Hepatocyte (in vitro differentiated cells): ENCODE measurements around the gene ZBTB20. TPM values are rescaled to one million over a fixed set of nuclear protein-coding genes. Genes with fewer than 3 reads are reported as not detected.

Experiments used
- DNase-seq: peaks from one replicate; pipeline ENCODE4 v3.0.0-alpha.2; 2016; ENCODE audit warnings: low spot score
- H2AFZ ChIP-seq: fragments of 200-600 bp; sonication (generic); 2 replicates; pipeline ENCODE4 v1.6.0; 2016; ENCODE audit warnings: antibody characterized with exemption, mild to moderate bottlenecking
- H3K27ac ChIP-seq: fragments of 200-600 bp; sonication (generic); 2 replicates; pipeline ENCODE4 v1.5.1; 2016; ENCODE audit warnings: mild to moderate bottlenecking
- H3K27me3 ChIP-seq: fragments of 200-600 bp; sonication (generic); 2 replicates; pipeline ENCODE4 v1.6.1; 2016
- H3K36me3 ChIP-seq: fragments of 200-600 bp; sonication (generic); replicated peaks from 2 replicates; pipeline ENCODE4 v1.5.1; 2016; ENCODE audit warnings: low read depth; ENCODE audit not compliant: insufficient read depth
- H3K4me1 ChIP-seq: fragments of 200-600 bp; sonication (generic); 2 replicates; pipeline ENCODE4 v1.5.1; 2016; ENCODE audit warnings: mild to moderate bottlenecking, moderate library complexity; ENCODE audit not compliant: insufficient read depth
- H3K4me2 ChIP-seq: fragments of 200-600 bp; sonication (generic); 2 replicates; pipeline ENCODE4 v1.6.0; 2016
- H3K4me3 ChIP-seq: fragments of 200-600 bp; sonication (generic); 2 replicates; pipeline ENCODE4 v1.5.1; 2016; ENCODE audit warnings: mild to moderate bottlenecking
- H3K79me2 ChIP-seq: fragments of 200-600 bp; sonication (generic); 2 replicates; pipeline ENCODE4 v1.6.0; 2017; ENCODE audit warnings: mild to moderate bottlenecking
- H3K9me2 ChIP-seq: fragments of 200-600 bp; sonication (generic); replicated peaks from 2 replicates; pipeline ENCODE4 v1.6.0; 2017; ENCODE audit warnings: mild to moderate bottlenecking; ENCODE audit not compliant: insufficient read depth
- H3K9me3 ChIP-seq: fragments of 200-600 bp; sonication (generic); 2 replicates; pipeline ENCODE4 v1.5.1; 2016; ENCODE audit warnings: low read depth, mild to moderate bottlenecking
- H4K20me1 ChIP-seq: fragments of 200-600 bp; sonication (generic); 2 replicates; pipeline ENCODE4 v1.6.0; 2016; ENCODE audit warnings: mild to moderate bottlenecking; ENCODE audit not compliant: insufficient read depth, poor library complexity, severe bottlenecking
- EZH2 ChIP-seq: fragments of 200-600 bp; sonication (generic); IDR thresholded peaks from 2 replicates; pipeline ENCODE4 v1.6.1; 2016; ENCODE audit warnings: antibody characterized with exemption, mild to moderate bottlenecking, borderline replicate concordance
- EZH2phosphoT487 ChIP-seq: fragments of 200-600 bp; sonication (generic); IDR thresholded peaks from one replicate; pipeline ENCODE4 v1.6.1; 2018; ENCODE audit warnings: antibody characterized with exemption, mild to moderate bottlenecking, low read depth, moderate library complexity; ENCODE audit not compliant: unreplicated experiment, severe bottlenecking
- WGBS: methylation state at CpG from one replicate; pipeline ENCODE4 v1.1.6; 2016; ENCODE audit warnings: low lambda C conversion rate; ENCODE audit errors: missing lambda C conversion rate; 5-methylcytosine and 5-hydroxymethylcytosine counted together
- polyA plus RNA-seq: library from polyadenylated mRNA; unstranded; fragments of >200 nt; fragmentation: Nextera tagmentation; extraction: Ambion mirVana; gene quantifications from 2 replicates; pipeline ENCODE4 v1.2.1, GENCODE V29; 2016
- total RNA-seq: library from RNA; depleted of rRNA; stranded (reverse); fragments of >200 nt; gene quantifications from 2 replicates; pipeline ENCODE4 v1.2.3, GENCODE V29; 2014
- TF ChIP-seq, protein P1 (sequence below): fragments of 200-600 bp; sonication (generic); IDR thresholded peaks from 2 replicates; pipeline ENCODE4 v1.5.1; 2016; ENCODE audit warnings: antibody characterized with exemption, mild to moderate bottlenecking; ENCODE audit not compliant: poor library complexity

The ZBTB20 gene
- total and polyA plus RNA-seq, 2 experiments from 2014 or later = 25.8 to 28.0 TPM

DNA sequence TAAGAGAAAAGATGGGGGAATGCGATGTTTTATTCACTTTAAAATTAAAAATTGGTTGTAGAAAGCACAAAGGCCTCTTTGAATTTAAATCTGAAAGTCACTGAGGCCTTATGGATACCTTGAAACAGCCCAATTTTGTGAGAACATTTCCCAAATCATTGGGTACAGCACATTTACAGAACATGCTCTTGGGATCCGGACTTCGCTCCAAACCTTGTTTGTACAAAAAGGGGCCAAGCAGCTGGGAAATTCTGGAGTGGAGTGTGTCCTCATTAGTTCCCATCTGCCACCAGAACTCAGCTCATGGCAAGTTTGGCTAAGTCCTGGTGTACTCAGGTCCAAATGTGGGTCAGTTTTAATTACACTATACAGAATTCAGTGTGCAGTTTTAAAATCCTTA is 254.2 kb downstream of the ZBTB20 start:
- Histone ChIP-seq H2AFZ (no peak overlapping the region), H3K9me2 (no peaks in the 10 kb centered on the region), H3K36me3 (no peaks in the 10 kb centered on the region), H4K20me1 (no peaks in the 10 kb centered on the region), H3K4me3 (no peak overlapping the region), H3K79me2 (no peaks in the 10 kb centered on the region), H3K4me2 (no peak overlapping the region), H3K27me3 (no peaks in the 10 kb centered on the region), H3K4me1 (no peaks in the 10 kb centered on the region), H3K27ac (no peak overlapping the region), H3K9me3 (no peaks in the 10 kb centered on the region)
- no peak for DNase-seq
- TF ChIP-seq EZH2phosphoT487 (no peak), EZH2 (no peak)
- TF ChIP-seq, protein P1, sequence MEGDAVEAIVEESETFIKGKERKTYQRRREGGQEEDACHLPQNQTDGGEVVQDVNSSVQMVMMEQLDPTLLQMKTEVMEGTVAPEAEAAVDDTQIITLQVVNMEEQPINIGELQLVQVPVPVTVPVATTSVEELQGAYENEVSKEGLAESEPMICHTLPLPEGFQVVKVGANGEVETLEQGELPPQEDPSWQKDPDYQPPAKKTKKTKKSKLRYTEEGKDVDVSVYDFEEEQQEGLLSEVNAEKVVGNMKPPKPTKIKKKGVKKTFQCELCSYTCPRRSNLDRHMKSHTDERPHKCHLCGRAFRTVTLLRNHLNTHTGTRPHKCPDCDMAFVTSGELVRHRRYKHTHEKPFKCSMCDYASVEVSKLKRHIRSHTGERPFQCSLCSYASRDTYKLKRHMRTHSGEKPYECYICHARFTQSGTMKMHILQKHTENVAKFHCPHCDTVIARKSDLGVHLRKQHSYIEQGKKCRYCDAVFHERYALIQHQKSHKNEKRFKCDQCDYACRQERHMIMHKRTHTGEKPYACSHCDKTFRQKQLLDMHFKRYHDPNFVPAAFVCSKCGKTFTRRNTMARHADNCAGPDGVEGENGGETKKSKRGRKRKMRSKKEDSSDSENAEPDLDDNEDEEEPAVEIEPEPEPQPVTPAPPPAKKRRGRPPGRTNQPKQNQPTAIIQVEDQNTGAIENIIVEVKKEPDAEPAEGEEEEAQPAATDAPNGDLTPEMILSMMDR = no peak
- WGBS = 72% methylated on average over 3 of the region's 3 CpGs

DNA sequence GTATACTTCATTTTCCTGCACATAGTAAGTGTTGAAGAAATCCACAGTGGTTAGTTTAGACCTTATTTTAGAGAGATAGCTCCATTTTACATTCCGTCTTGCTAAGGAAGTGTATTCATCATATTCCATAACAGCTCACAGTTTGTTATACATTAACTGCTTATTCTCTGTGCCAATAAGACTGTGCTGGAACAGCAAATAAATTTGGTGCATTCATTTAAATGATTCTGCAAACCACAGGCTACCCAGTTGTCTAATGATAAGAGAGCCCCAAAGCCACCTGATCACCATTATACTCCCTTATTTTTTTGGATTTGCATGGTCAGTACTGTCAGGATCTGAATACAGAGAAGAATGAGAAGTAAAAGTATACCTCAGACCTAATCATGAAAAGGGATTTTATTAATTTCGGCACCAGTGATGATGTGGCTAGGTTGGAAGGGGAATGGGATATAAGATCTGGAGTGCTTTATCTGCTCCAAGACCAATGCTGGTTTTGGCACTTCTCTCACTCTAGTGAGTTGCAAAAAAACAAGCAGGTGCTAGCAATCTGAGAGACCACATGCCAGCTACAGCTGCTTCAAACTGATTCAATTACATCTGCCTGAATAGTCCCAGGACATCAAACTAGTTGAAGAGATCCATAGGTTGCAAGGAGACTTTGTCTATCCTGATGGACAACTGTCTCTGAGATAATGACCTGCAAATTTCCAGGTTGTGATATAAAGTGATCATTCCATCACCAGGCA is 254.8 kb downstream of the ZBTB20 start:
- TF ChIP-seq EZH2phosphoT487 (no peak), EZH2 (no peak)
- TF ChIP-seq, protein P1 = no peak
- H3K9me3 ChIP-seq = no peaks in the 10 kb centered on the region
- no peak overlapping the region for H3K27ac ChIP-seq
- WGBS = 88% methylated on average over 2 of the region's 2 CpGs
- H3K36me3 ChIP-seq = no peaks in the 10 kb centered on the region
- no peak overlapping the region for H3K4me3 ChIP-seq
- no peaks in the 10 kb centered on the region for H3K4me1 ChIP-seq
- H3K9me2 ChIP-seq = no peaks in the 10 kb centered on the region
- DNase-seq = no peak
- no peaks in the 10 kb centered on the region for H3K79me2 ChIP-seq
- no peak overlapping the region for H3K4me2 ChIP-seq
- H3K27me3 ChIP-seq = no peaks in the 10 kb centered on the region
- H4K20me1 ChIP-seq = no peaks in the 10 kb centered on the region
- H2AFZ ChIP-seq = no peak overlapping the region

DNA sequence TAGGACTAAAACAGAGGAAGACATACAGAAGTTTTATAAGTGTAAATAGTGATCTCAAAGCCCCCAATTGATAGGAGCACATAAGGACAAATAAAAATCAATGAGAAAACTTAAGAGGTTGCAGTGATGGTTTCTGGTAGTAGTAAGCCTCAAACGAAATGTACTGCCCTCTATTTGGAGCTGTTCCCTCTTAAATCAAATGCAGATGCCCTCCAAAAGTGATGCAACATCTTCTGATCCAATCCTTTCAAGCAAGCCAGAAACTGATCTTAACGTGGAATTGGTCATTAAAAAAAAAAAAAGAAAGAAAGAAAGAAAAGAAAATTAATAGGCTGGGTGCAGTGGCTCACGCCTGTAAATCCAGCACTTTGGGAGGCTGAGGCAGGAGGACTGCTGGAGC is 259.3 kb downstream of the ZBTB20 start:
- no peaks in the 10 kb centered on the region for H3K4me1 ChIP-seq
- WGBS = 70% methylated on average over 3 of the region's 3 CpGs
- no peaks in the 10 kb centered on the region for H3K79me2 ChIP-seq
- H4K20me1 ChIP-seq = no peaks in the 10 kb centered on the region
- H3K4me2 ChIP-seq = no peak overlapping the region
- no peaks in the 10 kb centered on the region for H3K36me3 ChIP-seq
- no peaks in the 10 kb centered on the region for H3K9me2 ChIP-seq
- DNase-seq = no peak
- no peak overlapping the region for H3K27ac ChIP-seq
- no peaks in the 10 kb centered on the region for H3K9me3 ChIP-seq
- no peak overlapping the region for H2AFZ ChIP-seq
- no peak overlapping the region for H3K4me3 ChIP-seq
- TF ChIP-seq EZH2phosphoT487 (no peak), EZH2 (no peak)
- TF ChIP-seq, protein P1 = no peak
- no peaks in the 10 kb centered on the region for H3K27me3 ChIP-seq
